Measurements from ENCODE around the gene SPSB1.

SPSB1 gene

DNA sequence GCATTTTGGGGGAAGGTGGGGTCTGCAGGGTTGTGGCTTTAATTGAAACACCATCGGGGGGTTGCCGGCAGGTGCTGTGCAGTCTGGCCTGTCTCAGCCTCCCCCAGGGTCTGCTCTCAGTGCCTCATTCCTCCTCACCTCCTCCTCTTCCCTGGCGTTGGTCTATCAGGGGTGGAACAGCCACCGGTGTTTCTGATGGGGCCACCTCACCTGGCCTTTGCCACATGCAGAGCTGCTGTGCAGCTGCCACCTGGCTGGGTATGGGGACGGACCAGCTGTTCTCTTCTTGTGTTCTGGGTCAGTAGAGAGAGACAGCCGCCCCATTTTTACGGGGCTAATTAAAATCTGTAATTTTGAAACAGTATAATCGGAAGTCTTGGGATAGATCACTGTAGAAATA is 53.9 kb downstream of the SPSB1 start:
- no peak for DNase-seq

DNA sequence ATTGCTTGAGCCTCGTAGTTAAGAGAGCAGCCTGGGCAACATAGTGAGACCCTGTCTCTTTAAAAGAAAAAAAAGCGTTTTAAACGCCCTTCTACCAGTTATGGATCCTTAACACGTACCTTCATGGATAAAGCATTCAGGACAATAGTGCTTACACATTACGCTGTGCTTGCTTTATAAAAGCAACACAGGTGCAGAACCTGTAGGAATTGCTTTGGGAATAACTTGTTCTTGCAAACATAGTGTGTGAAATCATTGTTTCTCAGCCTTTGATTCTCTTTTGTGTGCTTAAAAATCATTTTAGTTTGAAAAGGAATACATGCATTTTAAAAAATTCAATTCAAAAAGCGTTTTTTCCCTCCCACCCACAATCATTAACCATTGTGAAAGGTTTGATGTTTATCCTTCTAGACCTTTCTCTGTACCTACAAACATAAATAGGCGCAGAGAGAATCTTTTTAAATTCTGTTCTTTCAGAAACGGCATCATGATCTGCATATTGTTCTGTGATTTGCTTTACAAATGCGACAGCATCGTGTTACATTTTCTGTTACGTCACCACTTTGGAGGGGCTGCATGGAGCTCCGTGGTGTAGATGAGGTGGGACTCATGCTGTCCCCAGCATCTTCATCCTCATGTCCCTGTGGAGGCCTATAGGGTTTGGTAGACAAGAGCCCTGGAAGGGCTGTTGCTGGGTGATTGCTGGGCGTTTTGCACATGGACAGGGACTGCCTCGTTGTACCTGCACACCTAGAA is 54.6 kb downstream of the SPSB1 start:
- no peak for DNase-seq

DNA sequence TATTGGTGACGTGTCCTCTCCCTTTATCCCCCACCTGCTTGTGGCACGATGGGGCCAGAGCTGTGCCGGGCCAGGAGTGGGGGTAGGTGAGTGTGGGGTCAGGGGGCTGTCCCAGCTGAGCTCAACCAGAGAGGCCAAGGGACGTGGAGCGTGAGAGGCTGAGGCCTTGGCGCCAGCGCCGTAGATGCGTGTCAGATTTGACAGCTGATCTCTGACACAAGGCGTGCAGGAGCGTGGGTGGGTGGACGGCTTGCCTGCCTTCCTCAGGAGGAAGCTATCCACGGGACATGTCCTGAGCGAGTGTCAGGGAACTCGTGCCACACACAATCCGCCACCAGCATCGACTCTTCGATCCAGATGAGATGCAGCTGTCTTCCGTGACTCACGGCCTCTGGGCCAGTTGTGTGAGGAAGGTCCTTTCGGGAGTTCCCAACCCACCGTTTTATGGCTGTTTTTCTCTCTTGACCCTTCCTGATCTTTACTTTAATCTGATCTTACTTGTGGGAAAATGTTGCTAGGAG is 56.7 kb downstream of the SPSB1 start:
- no peak for DNase-seq

DNA sequence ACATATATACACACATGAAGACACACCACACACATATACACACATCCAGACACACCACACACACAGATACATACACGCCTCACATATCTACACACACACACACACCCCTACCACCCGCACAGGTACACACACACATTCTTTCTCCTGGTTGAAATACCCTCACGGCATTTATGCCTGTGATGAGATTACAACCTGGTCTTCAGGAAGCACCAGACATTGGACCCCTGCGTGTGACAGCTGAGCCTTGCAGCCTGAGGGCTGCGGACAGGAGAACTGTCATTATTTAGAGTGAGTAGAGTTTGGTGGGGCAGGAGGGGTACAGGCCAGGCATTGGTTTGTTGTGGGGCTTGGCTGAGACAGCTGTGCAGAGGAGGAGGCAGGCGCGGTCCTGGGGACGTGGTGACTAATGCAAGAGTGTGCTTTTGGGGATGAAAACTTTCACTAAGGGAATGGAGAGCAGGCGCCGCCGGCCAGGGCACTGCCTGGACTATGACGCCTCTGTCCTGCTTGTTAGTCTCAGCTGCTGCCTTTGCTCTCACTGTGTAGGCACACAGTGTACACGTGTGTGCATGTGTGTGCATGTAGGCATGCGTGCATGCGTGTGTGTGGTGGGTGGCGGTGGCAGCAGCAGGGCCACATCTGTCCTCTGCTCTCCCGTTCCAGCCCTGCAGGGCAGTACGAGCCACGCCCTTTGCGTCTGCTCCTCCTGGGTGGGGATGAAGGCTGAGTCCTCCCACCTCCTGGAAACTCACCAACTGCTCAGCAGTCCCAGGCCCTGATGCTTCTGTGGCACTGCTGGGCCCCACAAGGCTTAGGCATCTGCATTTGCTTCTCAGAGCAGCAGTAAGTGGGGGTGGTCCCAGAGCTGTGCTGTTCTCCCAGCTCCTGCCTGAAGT is 57.6 kb downstream of the SPSB1 start:
- DNase-seq, result no peak

DNA sequence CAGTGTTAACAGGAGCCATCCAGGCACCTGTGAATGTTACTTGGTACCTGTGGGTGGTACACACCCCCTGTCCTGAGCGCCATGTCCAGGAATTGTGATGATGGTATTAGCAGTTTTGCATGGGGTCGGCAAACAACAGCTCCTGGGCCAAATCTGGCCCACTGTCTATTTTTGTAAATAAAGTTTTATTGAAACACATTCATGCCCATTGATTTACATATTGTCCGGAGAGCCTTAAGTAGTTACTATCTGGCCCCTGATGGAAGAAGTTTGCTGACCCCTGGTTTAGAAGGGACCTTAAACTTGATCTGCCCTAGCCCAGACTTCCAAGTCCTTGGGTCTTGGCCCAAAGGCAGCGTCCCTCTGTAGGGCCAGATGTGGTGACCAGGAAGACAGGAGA is 58.3 kb downstream of the SPSB1 start:
- no peak for DNase-seq

DNA sequence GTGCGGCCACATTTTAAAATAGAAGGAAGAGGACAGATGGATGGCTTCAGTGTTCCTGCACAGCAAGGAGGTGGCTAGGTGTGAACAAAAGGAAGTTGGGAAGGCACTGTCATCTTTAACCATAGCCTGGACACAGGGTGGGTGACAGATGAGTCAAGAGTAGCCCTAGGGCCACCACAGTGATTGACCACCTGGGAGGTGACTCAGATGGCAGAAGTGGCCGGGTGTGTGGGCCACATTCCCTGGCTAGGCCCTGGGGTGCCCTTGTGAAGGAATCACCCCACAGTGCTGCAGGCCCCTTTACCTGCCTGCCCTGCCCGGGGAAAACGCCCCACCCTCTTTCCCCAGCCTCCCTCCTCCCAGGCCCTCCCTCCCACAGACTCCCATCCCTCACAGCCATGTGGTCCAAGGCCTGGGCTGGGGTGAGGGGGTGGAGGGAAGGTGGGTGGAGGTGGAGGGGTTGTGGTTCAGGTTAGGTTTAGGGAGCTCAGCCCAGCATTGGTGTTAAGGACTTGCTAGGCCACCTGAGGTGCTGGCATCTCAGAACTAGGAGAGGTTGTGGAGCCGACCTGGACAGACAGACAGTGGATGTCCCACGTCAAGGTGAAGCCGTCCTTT is 59.1 kb downstream of the SPSB1 start:
- DNase-seq, result no peak

DNA sequence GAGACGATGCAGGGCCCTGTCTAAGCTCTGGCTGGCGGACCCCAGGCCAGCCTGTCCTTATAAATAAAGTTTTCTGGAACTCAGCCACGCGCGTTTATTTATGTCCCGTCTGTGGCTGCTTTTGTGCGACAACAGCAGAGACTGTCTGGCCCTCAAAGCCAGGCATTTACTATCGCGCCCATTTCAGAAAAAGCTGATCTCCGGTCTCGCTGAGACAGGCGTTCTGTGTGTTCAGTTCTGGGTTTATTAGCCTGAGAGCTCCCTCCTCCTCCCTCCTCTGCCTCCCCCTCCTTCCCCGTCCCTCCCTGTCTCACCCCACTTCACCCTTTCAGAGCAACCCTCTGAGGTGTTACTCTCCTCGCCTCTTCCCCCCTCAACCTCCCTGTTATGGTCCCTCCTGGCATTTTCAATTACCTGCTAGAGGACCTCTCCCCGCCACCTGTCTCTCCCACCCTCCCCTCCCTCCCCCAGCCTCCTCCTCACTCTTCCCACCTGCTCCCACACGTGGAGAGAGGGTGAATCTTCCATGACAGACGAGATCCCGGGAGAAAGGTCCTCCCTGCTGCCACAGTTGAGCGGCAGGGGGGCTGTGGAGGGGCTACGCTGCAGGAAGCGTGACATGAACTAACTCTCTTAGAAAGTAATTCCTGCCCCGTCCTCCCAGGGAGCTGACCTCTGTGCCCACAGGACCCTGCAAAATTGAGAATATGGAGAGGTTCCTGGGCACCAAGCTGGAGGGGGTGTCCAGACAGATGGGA is 59.9 kb downstream of the SPSB1 start:
- no peak for DNase-seq

DNA sequence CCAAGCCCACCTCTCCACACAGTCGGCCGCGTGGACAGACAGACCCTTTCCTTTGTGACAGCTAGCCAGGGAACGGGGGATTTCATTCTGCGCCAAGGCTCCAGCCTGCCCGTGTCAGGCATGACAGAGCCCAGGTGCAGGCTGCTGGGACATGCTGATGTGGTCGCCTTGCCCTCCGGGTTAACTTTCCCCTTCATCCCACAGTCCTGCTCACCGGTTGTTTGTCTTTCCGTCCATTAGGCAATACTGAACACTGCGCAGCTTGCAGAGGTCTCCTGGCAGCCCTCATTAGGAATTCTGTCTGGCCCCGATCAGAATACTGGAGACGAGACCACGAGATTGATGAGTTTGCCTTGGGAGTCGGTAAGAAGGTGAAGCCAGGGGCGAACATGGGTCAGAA is 62.8 kb downstream of the SPSB1 start:
- DNase-seq, result no peak

DNA sequence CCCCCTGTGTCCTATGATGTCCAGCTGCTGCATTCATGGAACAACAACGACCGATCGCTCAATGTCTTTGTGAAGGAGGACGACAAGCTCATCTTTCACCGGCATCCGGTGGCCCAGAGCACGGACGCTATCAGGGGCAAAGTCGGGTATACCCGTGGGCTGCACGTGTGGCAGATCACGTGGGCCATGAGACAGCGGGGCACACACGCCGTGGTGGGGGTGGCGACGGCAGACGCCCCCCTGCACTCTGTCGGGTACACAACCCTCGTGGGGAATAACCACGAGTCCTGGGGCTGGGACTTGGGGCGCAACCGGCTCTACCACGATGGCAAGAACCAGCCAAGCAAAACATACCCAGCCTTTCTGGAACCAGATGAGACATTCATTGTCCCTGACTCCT is 63.3 kb downstream of the SPSB1 start:
- DNase-seq, result no peak

DNA sequence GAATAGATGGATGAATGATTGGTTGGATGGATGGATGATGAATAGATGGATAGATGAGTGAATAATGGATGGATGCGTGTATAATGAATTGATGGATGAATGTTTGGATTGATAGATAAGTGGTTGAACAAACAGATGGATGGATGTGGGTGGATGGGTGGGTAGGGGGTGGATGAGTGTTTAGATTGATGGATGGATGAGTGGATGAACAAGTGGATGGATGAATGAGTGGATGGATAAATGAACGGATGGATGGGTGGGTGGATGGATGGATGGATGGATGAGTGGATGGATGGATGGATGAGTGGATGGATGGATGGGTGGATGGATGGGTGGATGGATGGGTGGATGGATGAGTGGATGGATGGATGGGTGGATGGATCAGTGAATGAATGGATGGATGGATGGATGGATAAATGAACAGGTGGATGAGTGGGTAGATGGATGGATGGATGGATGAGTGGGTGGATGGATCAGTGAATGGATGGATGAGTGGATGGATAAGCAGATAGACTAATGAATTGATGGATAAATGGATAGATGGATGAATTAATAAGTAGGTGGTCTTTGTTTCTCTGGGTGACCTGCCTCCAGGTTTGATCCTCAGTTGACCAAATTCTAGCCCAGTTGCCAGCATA is 64.3 kb downstream of the SPSB1 start:
- DNase-seq, result no peak

DNA sequence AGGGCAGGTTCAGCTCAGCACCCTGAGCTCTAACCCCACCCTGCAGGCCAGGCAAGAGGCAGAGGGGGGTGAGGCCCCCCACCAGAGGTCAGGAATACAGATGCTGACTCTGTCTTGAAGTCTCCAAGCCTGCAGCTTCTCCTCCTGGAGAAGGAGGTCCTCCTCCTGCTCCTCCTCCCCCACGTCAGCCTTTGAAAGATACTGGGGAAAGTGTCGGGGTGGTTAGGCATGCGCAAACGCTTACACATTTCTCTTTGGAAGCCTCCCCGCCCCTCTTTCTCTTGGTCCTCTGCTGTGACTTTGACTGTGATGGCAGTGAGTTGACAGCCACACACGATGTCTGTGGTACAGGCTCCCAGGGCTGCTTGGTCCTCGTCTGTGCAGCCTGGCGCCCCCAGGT is 65.3 kb downstream of the SPSB1 start:
- no peak for DNase-seq

DNA sequence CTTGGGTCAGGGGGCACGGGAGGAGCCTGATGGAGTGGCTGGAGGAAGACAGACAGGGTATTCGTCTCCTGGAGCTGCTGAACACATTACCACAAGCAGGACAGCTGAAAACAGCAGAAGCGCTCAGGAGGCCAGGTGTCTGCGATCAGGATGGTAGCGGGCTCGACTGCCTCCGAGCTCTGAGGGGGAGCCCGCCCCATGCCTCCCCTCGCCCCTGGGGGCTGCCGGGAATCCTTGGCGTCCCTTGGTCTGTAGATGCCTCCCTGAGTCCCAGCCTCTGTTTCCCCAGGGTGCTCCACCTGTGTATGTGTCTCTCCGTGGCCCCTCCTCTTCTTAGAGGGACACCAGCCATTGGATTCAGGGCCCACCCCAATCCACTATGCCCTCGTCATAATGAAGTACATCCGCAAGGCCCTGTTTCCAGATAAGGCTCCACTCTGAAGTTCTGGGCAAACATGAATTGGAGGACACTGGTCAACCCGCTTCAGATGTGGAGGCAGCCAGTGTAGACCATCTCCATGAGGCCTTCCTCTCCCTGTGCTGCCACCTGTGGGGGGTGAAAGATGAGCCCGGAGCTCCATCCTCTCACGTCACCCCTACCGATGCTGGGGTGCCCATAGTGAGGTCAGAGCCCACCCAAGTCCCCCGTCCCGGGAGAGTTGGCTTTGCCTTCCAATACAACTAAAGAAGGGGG is 67.8 kb downstream of the SPSB1 start:
- no peak for DNase-seq

DNA sequence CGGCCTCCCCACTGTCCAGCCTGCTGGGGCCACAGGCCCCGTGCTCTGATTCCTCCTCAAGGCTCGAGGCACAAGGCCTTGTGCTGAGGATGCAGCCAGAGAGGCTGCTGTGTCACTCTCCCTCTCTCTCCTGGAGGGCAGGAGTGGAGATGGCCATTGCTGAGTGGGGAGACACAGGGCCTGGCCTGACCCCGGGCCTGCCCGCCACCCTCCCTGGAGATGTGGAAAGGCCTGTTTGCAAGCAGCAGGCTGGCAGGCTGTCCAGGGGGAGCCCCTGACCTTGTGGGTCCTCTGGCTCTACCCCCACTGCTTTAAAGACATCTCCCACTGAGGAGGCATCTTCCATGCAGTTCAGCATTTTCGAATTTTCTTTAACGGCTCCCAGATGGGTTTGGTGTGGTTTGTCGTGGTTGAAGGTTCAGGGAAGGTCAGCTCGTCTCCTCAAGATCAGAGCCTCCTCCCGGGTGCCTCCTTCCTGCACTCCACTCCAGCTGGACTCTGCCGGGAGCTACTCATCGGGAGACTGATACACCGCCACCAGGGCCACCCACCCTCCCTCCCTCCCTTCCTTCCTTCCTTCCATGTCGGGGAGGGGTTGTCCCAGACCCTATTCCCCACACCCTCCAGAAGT is 69.1 kb downstream of the SPSB1 start:
- DNase-seq, result no peak

DNA sequence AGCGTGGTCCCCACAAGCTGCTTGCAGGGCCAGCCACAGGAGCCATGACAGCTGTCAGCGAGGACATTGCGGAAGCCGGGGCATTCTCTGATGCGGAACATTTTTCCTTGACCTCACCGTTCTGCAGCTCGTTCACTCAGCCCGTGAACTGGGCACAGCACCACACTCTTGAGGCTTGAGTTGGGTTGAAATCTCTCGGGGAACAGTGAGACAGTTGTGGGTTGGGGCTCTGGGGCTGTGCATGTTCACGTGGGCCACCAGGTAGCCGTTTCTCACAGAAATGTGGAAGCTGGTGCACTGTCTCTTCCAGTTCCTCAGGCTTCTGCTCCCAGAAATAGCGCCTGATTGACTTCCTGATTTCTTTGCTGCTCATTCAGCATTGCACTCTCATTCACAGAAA is 69.8 kb downstream of the SPSB1 start:
- no peak for DNase-seq

DNA sequence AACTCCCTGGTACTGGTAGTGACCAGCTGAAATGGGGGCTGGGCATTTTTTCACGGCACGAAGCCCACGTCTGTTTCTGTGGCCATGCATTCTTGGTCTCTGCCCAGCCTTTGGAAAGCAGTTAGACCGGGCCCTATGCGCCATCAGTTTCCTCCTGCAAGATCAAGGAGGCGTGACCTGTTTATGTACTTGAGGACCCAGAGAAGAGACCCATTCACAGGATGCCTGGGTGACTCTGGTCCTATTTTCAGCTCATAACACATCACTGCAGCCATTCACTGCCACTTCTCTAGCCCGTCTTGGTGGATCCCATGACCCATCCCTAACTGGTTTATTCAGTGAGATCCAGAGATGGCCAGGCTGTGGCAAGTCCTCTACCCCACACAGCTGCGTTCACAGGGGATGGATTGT is 70.4 kb downstream of the SPSB1 start:
- no peak for DNase-seq

DNA sequence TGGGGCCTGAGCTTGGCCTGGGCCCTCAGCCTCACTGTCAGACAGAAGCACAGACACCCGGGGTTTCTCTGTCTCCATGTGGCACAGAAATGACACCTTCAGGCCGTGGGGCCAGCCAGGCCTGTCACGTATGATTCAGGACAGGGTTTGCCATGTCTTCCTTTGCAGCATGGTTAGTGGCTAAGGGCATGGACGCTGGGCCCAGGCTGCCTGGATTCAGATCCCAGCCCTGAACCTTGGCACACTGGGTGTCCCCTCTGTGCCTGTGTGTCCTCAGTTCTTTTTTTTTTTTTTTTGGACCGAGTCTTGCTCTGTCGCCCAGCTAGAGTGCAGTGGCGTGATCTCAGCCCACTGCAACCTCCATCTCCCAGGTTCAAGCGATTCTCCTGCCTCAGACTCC is 73.6 kb downstream of the SPSB1 start:
- no peak for DNase-seq

DNA sequence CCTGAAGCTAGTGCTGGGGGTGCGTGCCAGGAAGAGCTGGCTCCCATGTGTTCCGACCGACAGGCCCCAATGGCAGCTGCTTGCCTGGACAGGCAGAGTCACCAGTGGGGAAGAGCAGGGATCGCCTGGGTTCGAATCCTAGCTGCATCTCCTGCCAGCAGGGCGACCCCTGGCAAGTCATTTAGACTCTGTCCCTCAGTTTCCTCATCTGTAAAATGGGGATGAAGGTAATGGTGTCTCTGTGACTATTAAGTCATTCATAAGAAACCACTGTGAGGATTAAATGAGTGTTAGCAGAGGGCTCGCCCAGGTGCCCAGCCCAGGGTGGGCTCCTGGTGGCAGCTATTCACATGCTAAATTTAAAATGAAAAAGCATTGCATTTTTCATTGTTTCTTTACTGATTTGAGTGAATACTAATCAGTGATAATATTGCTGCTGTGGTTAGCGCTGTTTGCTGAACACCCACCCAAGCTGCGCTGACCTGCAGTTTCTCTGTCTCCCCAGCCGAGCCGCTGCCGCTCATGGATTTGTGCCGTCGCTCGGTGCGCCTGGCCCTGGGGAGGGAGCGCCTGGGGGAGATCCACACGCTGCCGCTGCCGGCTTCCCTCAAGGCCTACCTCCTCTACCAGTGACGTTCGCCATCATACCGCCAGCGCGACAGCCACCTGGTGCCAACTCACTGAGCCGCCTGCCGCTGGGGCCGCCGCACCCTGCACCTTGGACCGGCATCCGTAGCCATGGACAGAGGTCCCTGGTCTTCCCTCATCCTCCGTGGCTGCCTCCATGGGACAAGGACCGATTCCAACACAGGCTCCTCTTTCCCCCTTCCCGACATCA is 74.5 kb downstream of the SPSB1 start:
- no peak for DNase-seq

DNA sequence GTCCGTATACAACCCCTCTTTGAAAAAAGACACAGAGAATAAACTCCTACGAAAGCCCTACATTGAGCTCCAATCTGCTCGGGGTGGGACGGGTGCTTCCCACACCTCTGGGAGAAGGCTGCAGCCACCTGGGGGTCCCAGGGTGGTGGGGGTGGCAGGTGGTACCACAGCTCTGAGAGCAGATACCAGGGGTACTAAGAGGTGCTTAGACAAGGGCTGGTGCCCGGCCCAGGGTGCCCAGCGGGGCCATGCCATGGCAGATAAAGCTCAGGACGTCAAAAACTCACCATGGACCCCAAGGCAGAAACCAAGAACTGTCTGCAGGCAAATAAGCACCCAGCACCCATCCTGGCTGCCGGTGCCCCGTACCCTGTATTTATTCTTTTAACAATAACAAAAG is 75.1 kb downstream of the SPSB1 start:
- DNase-seq, result no peak

DNA sequence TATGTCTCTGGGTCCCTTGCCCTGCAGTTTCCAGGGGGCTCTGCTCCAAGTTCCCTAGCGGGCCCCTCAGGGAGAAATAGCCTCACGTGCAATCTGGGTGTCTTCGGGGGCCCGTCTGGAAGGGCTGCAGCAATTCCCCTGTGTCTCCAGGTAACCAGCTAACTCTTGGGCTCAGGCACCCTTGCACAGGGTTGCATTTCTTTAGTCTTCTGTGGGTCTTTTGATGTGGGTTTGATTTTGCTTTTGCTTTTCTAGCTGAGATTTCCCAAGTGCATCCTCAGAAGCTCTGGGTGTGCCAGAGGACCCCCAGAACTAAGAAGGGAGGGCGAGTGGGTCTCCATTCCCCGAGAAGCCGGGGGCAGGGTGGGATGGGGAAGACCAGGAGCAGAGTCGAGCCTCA is 75.7 kb downstream of the SPSB1 start:
- no peak for DNase-seq

All from NCI-H1105 treated with DMSO at 0.1 percent for 48 hours (cell line).